IPS-20b (cell line): ENCODE data around the gene IRAK1.

Experiments
- H3K27ac ChIP-seq: one replicate; pipeline ENCODE4 v1.5.1; 2013; ENCODE audit warnings: low read length
- H3K27me3 ChIP-seq: 2 replicates; pipeline ENCODE4 v1.6.1; 2013; ENCODE audit warnings: mild to moderate bottlenecking, low read length, inconsistent platforms; ENCODE audit not compliant: insufficient read depth
- H3K36me3 ChIP-seq: 2 replicates; pipeline ENCODE4 v1.6.1; 2013; ENCODE audit warnings: low read depth, mild to moderate bottlenecking, inconsistent platforms, low read length, moderate library complexity; ENCODE audit not compliant: insufficient read depth
- H3K4me1 ChIP-seq: 2 replicates; pipeline ENCODE4 v1.6.1; 2013; ENCODE audit warnings: mild to moderate bottlenecking, control low read depth, inconsistent platforms, low read length, moderate library complexity; ENCODE audit not compliant: insufficient read depth
- H3K4me3 ChIP-seq: 2 replicates; pipeline ENCODE4 v1.5.1; 2013; ENCODE audit warnings: mild to moderate bottlenecking, low read length, inconsistent platforms
- H3K9ac ChIP-seq: 2 replicates; pipeline ENCODE4 v1.6.1; 2013; ENCODE audit warnings: low read depth, mild to moderate bottlenecking, inconsistent platforms, low read length, moderate library complexity
- H3K9me3 ChIP-seq: 2 replicates; pipeline ENCODE4 v1.6.1; 2013; ENCODE audit warnings: mild to moderate bottlenecking, low read depth, low read length, inconsistent platforms; ENCODE audit not compliant: insufficient read depth

Gene IRAK1

DNA sequence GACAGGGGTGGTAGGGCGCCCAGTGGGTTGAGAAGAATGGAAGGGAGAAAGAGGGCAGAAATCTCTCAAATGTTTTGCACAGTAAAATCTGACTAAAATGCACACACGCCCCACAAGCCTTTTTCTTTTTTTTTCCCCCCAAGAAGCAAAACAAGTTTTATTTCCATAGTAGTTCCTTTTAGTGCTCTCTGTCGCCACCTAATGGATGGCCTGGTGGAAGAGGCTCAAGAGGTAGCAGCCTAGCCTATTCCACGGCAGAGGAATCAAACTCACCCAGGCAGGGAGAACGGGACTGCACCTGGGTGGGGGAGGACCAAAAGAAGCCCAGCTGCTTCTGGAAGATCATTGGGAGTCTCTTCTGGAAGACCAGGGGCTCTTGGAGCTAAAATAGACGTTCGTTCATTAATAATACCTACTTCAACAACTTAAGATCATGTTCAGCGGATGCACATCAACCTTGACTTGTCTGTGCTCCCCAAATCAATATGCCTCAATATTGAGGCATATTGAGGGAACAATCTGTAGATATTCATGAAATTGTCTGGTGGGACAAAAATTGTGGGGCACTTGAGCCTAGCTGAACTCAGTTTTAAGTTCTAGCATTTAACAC, 31.6 kb upstream of the IRAK1 start:
- H3K36me3 ChIP-seq: peaks cover 8% of the 10 kb centered on the region; the same call in 1 of the 2 replicates
- no peaks in the 10 kb centered on the region for H3K9me3 ChIP-seq
- H3K9ac ChIP-seq: no peak overlapping the region
- no peak overlapping the region for H3K27ac ChIP-seq
- no peak overlapping the region for H3K4me3 ChIP-seq
- peaks cover 3% of the 10 kb centered on the region; the same call in 1 of the 2 replicates for H3K4me1 ChIP-seq
- H3K27me3 ChIP-seq: no peaks in the 10 kb centered on the region

DNA sequence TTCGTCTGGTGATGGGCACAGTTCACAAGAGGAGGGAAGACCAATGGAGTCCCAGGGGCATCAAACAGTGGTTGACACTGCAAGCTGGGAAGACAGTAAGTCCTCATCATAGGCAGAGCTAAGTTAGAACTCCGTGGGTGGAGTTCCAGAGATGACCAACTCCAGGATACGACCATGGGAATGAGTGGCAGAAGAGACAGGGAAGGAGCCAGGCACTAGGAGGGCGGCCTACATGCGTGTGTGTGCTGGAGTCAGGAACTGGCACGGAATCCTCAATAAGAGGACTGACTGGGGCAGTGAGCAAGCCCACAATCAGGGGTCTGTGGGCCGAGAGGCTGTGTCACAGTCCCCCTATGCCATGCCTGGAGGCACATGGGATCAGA, 30.4 kb upstream of the IRAK1 start:
- H3K27ac ChIP-seq: no peak overlapping the region
- H3K9ac ChIP-seq: no peak overlapping the region
- H3K27me3 ChIP-seq: no peaks in the 10 kb centered on the region
- H3K4me3 ChIP-seq: no peak overlapping the region
- peaks cover 8% of the 10 kb centered on the region; the same call in 1 of the 2 replicates for H3K36me3 ChIP-seq
- H3K9me3 ChIP-seq: no peaks in the 10 kb centered on the region
- H3K4me1 ChIP-seq: peaks cover 3% of the 10 kb centered on the region; the same call in 1 of the 2 replicates

DNA sequence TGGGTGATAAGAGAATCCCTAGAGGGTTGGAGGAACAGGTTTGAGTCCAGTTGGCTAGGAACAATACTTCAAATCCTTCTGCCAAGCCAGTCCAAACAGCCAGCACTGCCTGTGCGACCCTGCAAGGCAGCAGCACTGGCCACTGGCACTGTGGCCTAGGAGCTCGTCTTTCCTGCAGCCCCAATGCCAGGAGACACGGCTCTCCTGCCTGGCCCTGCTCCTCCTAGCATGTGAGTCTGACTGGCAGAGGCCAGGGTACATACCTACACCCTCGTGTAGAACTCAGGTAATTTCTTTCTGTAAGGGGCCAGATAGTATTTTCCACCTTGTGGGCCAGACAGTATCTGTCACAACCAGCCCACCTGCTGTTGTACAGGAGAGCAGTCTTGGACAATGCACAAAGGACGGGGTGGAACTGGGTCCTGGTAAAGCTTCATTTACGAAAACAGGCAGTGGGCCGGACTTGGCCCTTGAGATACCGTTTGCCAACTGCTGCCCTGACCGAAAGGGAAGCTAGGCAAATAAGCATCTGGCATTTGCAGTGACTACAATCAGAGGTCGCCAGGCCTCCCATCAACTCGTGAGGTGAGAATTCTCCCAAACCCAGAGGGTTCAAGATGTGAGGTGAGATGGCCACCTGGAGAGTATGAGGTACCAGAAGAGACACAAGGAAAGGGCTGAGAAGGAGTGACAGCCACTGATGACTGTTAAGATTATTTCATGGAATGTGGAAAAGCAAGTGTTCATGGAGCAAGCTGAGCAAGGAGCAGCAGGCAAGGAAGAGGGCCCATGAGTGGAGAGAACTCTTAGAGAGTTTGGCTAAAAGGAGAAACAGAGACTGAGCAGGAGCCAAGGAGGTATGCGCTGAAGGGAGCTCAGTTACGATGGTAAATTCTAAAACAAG, 29.8 kb upstream of the IRAK1 start:
- Histone ChIP-seq H3K4me3 (no peak overlapping the region), H3K9ac (no peak overlapping the region), H3K27me3 (no peaks in the 10 kb centered on the region), H3K4me1 (peaks cover 3% of the 10 kb centered on the region; the same call in 1 of the 2 replicates), H3K36me3 (peaks cover 8% of the 10 kb centered on the region; the same call in 1 of the 2 replicates), H3K9me3 (no peaks in the 10 kb centered on the region), H3K27ac (no peak overlapping the region)

DNA sequence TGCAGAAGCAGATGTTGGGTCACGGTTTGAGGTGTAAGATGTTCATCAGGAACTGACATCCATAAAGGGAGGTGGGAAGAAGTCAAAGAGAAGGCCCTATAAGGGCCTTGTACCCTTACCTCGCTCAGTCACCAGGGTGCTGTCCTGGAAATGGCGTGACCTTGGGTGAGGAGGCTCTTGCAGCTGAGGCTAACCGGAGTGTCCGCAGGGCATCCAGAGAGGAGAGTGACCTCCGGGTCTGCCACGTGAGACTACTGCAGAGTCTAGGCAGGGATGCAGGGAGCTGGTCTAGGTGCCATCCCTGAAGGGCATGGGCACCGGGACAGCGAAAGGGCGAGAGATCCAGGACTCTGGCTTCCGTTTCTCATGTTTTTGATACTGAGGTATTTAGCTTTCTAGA, 28.7 kb upstream of the IRAK1 start:
- peaks cover 3% of the 10 kb centered on the region; the same call in 1 of the 2 replicates for H3K4me1 ChIP-seq
- peaks cover 8% of the 10 kb centered on the region; the same call in 1 of the 2 replicates for H3K36me3 ChIP-seq
- no peak overlapping the region for H3K9ac ChIP-seq
- no peaks in the 10 kb centered on the region for H3K27me3 ChIP-seq
- no peaks in the 10 kb centered on the region for H3K9me3 ChIP-seq
- no peak overlapping the region for H3K4me3 ChIP-seq
- H3K27ac ChIP-seq: no peak overlapping the region

DNA sequence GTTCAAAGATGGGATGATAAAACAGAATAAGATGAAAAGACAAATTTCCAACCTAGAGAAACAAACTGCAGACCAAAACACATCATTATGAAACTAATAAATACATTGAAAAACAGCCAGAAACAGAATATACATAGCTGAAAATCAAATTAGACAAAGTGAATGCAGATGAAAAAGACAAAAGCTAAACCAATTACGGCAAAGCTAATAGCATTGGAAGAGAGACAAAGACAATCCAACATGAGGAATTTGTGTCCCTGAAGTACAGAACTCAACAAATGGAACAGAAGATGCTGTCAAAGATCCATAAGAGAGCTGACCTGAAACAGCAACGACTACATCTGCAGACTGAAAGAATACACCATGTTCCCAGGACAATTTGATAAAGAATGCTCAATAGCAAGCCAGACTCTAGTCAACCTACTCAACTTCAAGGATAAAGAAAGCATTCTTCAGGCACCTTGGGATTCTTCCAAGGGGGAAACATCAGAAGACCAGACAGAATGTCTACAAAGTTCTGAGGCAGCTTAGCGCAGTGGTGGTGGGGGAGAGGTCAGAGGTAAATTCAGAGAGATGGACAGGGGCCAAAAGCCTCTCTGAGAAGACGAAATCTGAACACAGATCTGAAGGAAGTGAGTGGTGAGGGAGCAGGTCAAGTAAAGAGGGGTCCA, 27.4 kb upstream of the IRAK1 start:
- no peak overlapping the region for H3K4me3 ChIP-seq
- H3K27me3 ChIP-seq: no peaks in the 10 kb centered on the region
- H3K9ac ChIP-seq: no peak overlapping the region
- H3K9me3 ChIP-seq: no peaks in the 10 kb centered on the region
- peaks cover 8% of the 10 kb centered on the region; the same call in 1 of the 2 replicates for H3K36me3 ChIP-seq
- H3K4me1 ChIP-seq: peaks cover 5% of the 10 kb centered on the region; the same call in 1 of the 2 replicates
- no peak overlapping the region for H3K27ac ChIP-seq

DNA sequence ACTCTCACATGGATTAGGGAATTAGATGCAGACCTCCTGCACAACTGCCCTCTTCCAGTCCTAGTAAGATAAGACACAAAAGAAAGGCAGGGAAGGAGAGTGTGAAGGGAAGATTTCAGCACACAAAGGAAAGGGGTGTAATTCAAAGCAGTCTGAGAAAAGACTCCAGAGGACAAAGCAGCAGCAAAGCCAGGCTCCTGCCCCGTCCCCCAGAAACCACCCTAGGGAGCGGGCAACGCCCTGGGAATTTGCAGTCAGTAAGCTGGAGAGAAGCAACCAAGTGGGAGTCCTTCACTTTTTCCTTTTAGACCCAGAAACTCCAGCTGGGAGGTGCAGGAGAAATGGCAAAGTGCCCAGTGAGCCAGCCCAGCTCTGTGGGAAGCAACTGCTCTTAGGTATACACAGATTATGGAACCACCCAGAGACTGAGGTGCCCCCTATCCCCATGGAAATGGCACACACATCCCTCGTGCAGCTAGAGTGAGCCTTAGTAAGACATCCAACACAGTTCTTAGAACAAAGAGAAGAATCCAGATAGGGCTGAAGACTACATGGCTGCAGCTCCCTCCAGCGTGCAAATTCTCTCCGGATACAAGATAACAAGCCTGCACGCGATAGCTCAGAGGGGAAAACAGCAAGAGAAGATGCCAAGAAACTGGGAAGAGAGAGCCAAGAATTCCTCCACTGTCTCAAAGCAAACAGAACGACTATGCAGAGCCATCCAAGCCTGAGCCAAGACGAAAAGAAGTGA, 26.5 kb upstream of the IRAK1 start:
- Histone ChIP-seq H3K4me1 (peaks cover 13% of the 10 kb centered on the region), H3K9me3 (no peaks in the 10 kb centered on the region), H3K27ac (no peak overlapping the region), H3K36me3 (peaks cover 8% of the 10 kb centered on the region; the same call in 1 of the 2 replicates), H3K4me3 (no peak overlapping the region), H3K27me3 (no peaks in the 10 kb centered on the region), H3K9ac (no peak overlapping the region)

DNA sequence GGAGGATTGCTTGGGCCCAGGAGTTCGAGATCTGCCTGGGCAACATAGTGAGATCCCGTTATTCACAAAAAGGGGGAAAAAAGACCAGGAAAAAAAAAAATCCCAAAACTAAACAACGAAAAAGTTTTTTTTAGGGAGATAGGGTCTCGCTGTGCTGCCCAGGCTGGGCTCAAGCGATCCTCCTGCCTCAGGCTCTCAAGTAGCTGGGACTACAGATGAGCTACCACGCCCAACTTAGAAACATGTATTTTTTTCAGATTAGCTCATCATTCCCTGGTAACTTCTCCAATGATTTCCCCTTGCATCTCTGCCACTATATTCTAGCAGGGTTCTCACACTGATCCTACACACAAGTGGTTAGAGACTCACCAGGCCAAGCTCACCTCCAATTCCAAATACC, 24.4 kb upstream of the IRAK1 start:
- H3K9me3 ChIP-seq: no peaks in the 10 kb centered on the region
- no peak overlapping the region for H3K27ac ChIP-seq
- H3K4me1 ChIP-seq: peaks cover 14% of the 10 kb centered on the region
- H3K36me3 ChIP-seq: peaks cover 8% of the 10 kb centered on the region; the same call in 1 of the 2 replicates
- H3K4me3 ChIP-seq: no peak overlapping the region
- no peak overlapping the region for H3K9ac ChIP-seq
- no peaks in the 10 kb centered on the region for H3K27me3 ChIP-seq

DNA sequence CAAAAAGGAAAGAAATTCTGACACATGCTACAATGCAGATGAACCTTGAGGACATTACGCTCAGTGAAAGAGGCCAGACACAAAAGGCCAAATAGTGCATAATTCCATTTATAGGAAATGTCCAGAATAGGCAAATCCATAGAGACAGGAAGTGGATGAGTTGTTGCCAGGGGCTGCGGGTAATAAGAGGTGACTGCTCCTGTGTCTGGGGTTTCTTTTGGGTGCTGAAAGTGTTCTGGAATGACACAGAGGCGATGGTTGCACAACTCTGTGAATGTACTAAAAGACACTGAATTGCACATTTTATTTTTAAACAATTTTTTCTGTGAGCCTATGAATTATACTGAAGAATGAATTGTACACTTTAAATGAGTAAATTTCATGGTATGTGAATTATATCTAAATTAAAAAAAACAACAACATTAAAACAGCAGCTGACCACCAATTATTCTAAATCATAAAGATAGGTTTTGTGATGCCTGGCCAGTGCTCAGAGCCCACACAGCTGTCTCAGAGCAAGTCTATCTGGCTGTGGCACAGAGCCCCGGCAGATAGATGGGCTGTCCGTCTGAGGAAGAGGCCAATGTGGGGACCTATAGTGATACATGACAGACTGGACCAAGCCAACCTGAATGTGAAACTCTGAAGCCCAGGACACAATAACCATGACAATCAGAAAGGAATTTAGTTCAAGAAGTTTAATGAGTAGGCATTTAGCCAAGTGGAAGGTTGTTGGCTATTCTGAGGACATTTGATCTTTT, 23.5 kb upstream of the IRAK1 start:
- Histone ChIP-seq H3K9ac (no peak overlapping the region), H3K27ac (no peak overlapping the region), H3K27me3 (no peaks in the 10 kb centered on the region), H3K4me1 (peaks cover 14% of the 10 kb centered on the region), H3K9me3 (no peaks in the 10 kb centered on the region), H3K4me3 (no peak overlapping the region), H3K36me3 (peaks cover 2% of the 10 kb centered on the region; the same call in 1 of the 2 replicates)

DNA sequence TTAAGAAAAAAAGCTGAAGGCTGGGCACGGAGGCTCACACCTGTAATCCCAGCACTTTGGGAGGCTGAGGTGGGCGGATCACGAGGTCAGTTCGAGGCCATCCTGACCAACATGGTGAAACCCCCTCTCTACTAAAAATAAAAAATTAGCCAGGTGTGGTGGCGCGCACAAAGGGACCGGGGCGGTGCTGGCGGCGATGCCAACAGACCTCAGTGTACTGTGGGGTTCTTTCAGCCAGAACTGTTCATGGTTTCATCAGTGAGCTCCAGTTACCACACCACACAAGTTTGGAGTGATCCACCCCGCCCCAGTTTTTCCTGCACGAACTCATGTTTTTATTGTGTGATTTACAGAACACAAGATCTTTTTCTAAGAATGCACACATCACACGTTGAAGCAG, 21.2 kb upstream of the IRAK1 start:
- H3K4me3 ChIP-seq: no peak overlapping the region
- H3K36me3 ChIP-seq: no peaks in the 10 kb centered on the region; the same call in 1 of the 2 replicates
- no peaks in the 10 kb centered on the region for H3K9me3 ChIP-seq
- no peaks in the 10 kb centered on the region for H3K27me3 ChIP-seq
- H3K4me1 ChIP-seq: peaks cover 12% of the 10 kb centered on the region
- peak overlapping the region; percentile 41; the same call in 1 of the 2 replicates for H3K9ac ChIP-seq
- no peak overlapping the region for H3K27ac ChIP-seq

DNA sequence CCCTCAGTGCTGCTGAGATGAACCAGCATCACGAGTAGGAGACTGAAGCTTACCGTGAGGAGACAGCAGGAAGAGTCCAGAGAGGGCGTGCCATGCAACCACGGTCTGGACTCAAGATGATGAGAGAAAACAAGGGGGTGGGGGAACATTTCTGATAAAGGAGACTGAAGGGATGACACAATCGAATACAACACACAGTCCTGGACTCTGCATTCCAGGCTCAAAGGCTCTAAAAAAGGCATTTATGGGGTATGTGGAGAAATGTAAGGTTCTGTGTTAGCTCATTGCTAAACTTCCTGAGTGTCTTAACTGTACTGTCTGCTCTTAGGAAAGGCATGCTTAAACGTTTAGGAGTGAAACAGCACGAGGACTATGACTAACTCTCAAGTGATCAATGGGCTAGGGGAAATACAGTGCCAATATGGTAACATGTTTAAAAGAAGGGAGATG, 20.6 kb upstream of the IRAK1 start:
- peaks cover 12% of the 10 kb centered on the region for H3K4me1 ChIP-seq
- no peak overlapping the region for H3K9ac ChIP-seq
- H3K9me3 ChIP-seq: no peaks in the 10 kb centered on the region
- H3K27me3 ChIP-seq: no peaks in the 10 kb centered on the region
- no peak overlapping the region for H3K4me3 ChIP-seq
- H3K36me3 ChIP-seq: no peaks in the 10 kb centered on the region; the same call in 1 of the 2 replicates
- no peak overlapping the region for H3K27ac ChIP-seq
